Measurements from ENCODE around the gene PPP1R3F. TPM values are rescaled to one million over a fixed set of nuclear protein-coding genes. Genes with fewer than 3 reads are reported as not detected.

Gene PPP1R3F
- total and polyA plus RNA-seq, 4 donors = 0.78 to 1.7 (median 1.4) TPM

GRCh38 chrX:49263631-49264030, 6.0 kb upstream of the PPP1R3F start (continued):
- TF ChIP-seq CTCF (IDR thresholded peaks at IDR 0.05; ENCODE audit: low read depth, low read length, missing input control) (no peak), NR2F2 (IDR thresholded peaks at IDR 0.05) (no peak), EGR1 (IDR thresholded peaks at IDR 0.05; ENCODE audit: low read depth in 2 of 2) (no peak), RXRA (IDR thresholded peaks at IDR 0.05) (no peak)

- Histone ChIP-seq H3K9ac (ENCODE audit: low read depth in 1 of 2, low read length in 2 of 2) (no peak within 1 kb of the TSS), H3K9me3 (ENCODE audit: control insufficient read depth in 4 of 4, low read length in 3 of 4) (no peaks in the 10 kb centered on the region), H3K27me3 (ENCODE audit: control insufficient read depth in 4 of 4, insufficient read depth in 4 of 4, low read length in 3 of 4) (no peaks in the 10 kb centered on the region), H3K4me1 (ENCODE audit: control insufficient read depth in 4 of 4, insufficient read depth in 4 of 4, low read length in 3 of 4) (peaks cover 0 to 19% (median 12%) of the 10 kb centered on the region in 4 donors), H3K27ac (ENCODE audit: low read depth in 1 of 2, low read length in 2 of 2) (no peak within 1 kb of the TSS), H3K4me3 (ENCODE audit: low read depth in 1 of 3, low read length in 3 of 3) (no peak within 1 kb of the TSS), H3K36me3 (ENCODE audit: control insufficient read depth in 4 of 4, insufficient read depth in 3 of 4, low read depth in 1 of 4, low read length in 3 of 4) (no peaks in the 10 kb centered on the region)
- WGBS = 86% methylated on average over 11 of the region's 11 CpGs
- DNase-seq (ENCODE audit: low spot score) = no peak
- no peak for TF ChIP-seq RAD21 (IDR thresholded peaks at IDR 0.05)
- no peak for TF ChIP-seq SP1 (IDR thresholded peaks at IDR 0.05)
Measured at GRCh38 chrX:49264460-49264859, 5.1 kb upstream of the PPP1R3F start, which contains the start of gene FOXP3. Gene FOXP3, minus strand, starts transcription at chrX:49264710. Its CDS starts 6,205 bp downstream, at chrX:49258505.

- no peak overlapping the region for H3K27ac ChIP-seq (ENCODE audit: low read depth in 1 of 2, low read length in 2 of 2)
- no peak for DNase-seq (ENCODE audit: low spot score)
- TF ChIP-seq ZBTB33 (IDR thresholded peaks at IDR 0.05) = no peak
- TF ChIP-seq RXRA (IDR thresholded peaks at IDR 0.05) = peak; percentile 89 to 100
- no peak for TF ChIP-seq MAX (IDR thresholded peaks at IDR 0.05)
- no peak for TF ChIP-seq FOXA2 (IDR thresholded peaks at IDR 0.05)
- peak; percentile 85 for TF ChIP-seq SP1 (IDR thresholded peaks at IDR 0.05)
- peak; percentile 70 for TF ChIP-seq NR2F2 (IDR thresholded peaks at IDR 0.05)
- peak in 1 of 2 donors; percentile 78 for TF ChIP-seq HNF4A (conservative IDR thresholded peaks at IDR 0.05)
- no peak for TF ChIP-seq REST (IDR thresholded peaks at IDR 0.05)
- peak in 1 of 2 donors; percentile 18 for TF ChIP-seq RAD21 (IDR thresholded peaks at IDR 0.05)
Measured at GRCh38 chrX:49266523-49267445, 2.8 kb upstream of the PPP1R3F start.

More at GRCh38 chrX:49266523-49267445, 2.8 kb upstream of the PPP1R3F start:
- H3K4me1 ChIP-seq (ENCODE audit: control insufficient read depth in 4 of 4, insufficient read depth in 4 of 4, low read length in 3 of 4) = peaks cover 8 to 31% (median 21%) of the 10 kb centered on the region in 4 donors
- no peak overlapping the region for H3K4me3 ChIP-seq (ENCODE audit: low read depth in 1 of 3, low read length in 3 of 3)
- no peaks in the 10 kb centered on the region for H3K9me3 ChIP-seq (ENCODE audit: control insufficient read depth in 4 of 4, low read length in 3 of 4)
- no peaks in the 10 kb centered on the region for H3K36me3 ChIP-seq (ENCODE audit: control insufficient read depth in 4 of 4, insufficient read depth in 3 of 4, low read depth in 1 of 4, low read length in 3 of 4)
- no peak overlapping the region for H3K9ac ChIP-seq (ENCODE audit: low read depth in 1 of 2, low read length in 2 of 2)
- 67% methylated on average over 10 of the region's 10 CpGs for WGBS
- H3K27me3 ChIP-seq (ENCODE audit: control insufficient read depth in 4 of 4, insufficient read depth in 4 of 4, low read length in 3 of 4) = no peaks in the 10 kb centered on the region

All from liver (tissue), 9 donors.